22Rv1 (cell line): Measurements from ENCODE around the gene GLRX3.

ENCODE experiments used
- CTCF ChIP-seq: fragments of 450-650 bp; IDR thresholded peaks from 2 replicates; pipeline ENCODE4 v1.5.1; 2017; ENCODE audit warnings: mild to moderate bottlenecking
- ZFX ChIP-seq: fragments of 450-650 bp; IDR thresholded peaks from 2 replicates; pipeline ENCODE4 v1.6.1; 2017; ENCODE audit warnings: antibody characterized with exemption, borderline replicate concordance

- TF ChIP-seq CTCF: no peak
- no peak for TF ChIP-seq ZFX
Measured at GRCh38 chr10:130192276-130192848, 56.2 kb downstream of the GLRX3 start.
